ENCODE results near the gene SLCO2B1. TPM values are rescaled to one million over a fixed set of nuclear protein-coding genes. Genes with fewer than 3 reads are reported as not detected.
A peak's percentile ranks its signal among the peaks of the same experiment; 100 is the strongest.

The SLCO2B1 gene
- total and polyA plus RNA-seq, 2 of the 8 experiments (the other 6 are each of a cell fraction or from before 2014, with no cell fraction given) = 0.03 TPM; not detected in 1

GRCh38 chr11:75246006-75246670 is 95.2 kb downstream of the SLCO2B1 start:
- Histone ChIP-seq H2AK5ac (ENCODE audit: low read depth, low read length) (no peak overlapping the region), H3K27me3 (replicated peaks in 1 of 4; ENCODE audit: control insufficient read depth in 3 of 4, extremely low read depth in 1 of 4, insufficient read depth in 3 of 4, low read length in 3 of 4) (peaks cover 18 to 35% (median 27%) of the 10 kb centered on the region in 4 experiments), H3K4ac (replicated peaks; ENCODE audit: insufficient read length, low read depth, low read length) (no peak overlapping the region), H3K79me1 (ENCODE audit: low read depth, low read length) (no peaks in the 10 kb centered on the region), H4K8ac (ENCODE audit: extremely low read depth, insufficient read depth, low read length) (no peak overlapping the region), H3K4me2 (ENCODE audit: insufficient read depth in 1 of 2, low read depth in 2 of 2, low read length in 2 of 2) (no peak overlapping the region), H4K91ac (replicated peaks; ENCODE audit: insufficient read length, low read length) (no peak overlapping the region), H3K14ac (ENCODE audit: insufficient read length) (no peak overlapping the region), H3K9me3 (ENCODE audit: insufficient read depth in 2 of 2, low read depth in 1 of 2, low read length in 1 of 2) (no peaks in the 10 kb centered on the region), H4K20me1 (replicated peaks in 1 of 2; ENCODE audit: control insufficient read depth in 1 of 2, insufficient read depth in 2 of 2, low read length in 2 of 2) (peaks cover 0 to 3% of the 10 kb centered on the region in 2 experiments), H3K4me1 (replicated peaks in 1 of 4; ENCODE audit: control insufficient read depth in 3 of 4, insufficient read depth in 4 of 4, low read length in 3 of 4) (peaks cover 0 to 1% (median 0%) of the 10 kb centered on the region in 4 experiments; a peak in 2 of 7 replicates), H3K56ac (replicated peaks; ENCODE audit: insufficient read length, low read depth, low read length) (no peak overlapping the region), H3K23ac (ENCODE audit: insufficient read length) (no peak overlapping the region), H3K79me2 (ENCODE audit: control insufficient read depth in 1 of 2, insufficient read depth in 2 of 2, low read length in 2 of 2) (no peaks in the 10 kb centered on the region), H2AFZ (ENCODE audit: low read length) (no peak overlapping the region), H4K5ac (ENCODE audit: insufficient read length, low read depth, low read length) (no peak overlapping the region), H2BK12ac (ENCODE audit: low read depth, low read length) (no peak overlapping the region), H3K27ac (ENCODE audit: low read depth, low read length) (no peak overlapping the region), H3K36me3 (ENCODE audit: control insufficient read depth in 2 of 4, insufficient read depth in 4 of 4, low read length in 3 of 4) (no peaks in the 10 kb centered on the region), H2BK5ac (ENCODE audit: low read depth, low read length) (no peak overlapping the region), H3K4me3 (ENCODE audit: extremely low read depth in 1 of 4, insufficient read depth in 2 of 4, low read depth in 3 of 4, low read length in 4 of 4) (no peak overlapping the region), H3K23me2 (ENCODE audit: low read depth, low read length) (peaks cover 5% of the 10 kb centered on the region; the same call in 1 of the 2 replicates), H2BK120ac (replicated peaks; ENCODE audit: low read depth, low read length) (no peak overlapping the region), H3K18ac (ENCODE audit: extremely low read depth, low read length) (no peak overlapping the region), H2BK20ac (ENCODE audit: low read length) (no peak overlapping the region), H2BK15ac (ENCODE audit: low read length) (no peak overlapping the region), H3K9ac (replicated peaks in 1 of 4; ENCODE audit: extremely low read depth in 1 of 4, low read depth in 3 of 4, low read length in 3 of 4) (peak overlapping the region in 1 of 4 experiments; percentile 17; a peak in 1 of 7 replicates)
- ChIA-PET POLR2A (ENCODE audit: partially characterized antibody) (interaction anchor here (1.6 kb wide), 1 partner anchor 154 kb away, joined by 3 read pairs; no protein-coding TSS in a partner anchor), CTCF (ENCODE audit: partially characterized antibody) (interaction anchor here (1.6 to 34.9 kb wide), 6 partner anchors 11 to 187 kb away, joined by 4 to 952 read pairs (median 54); partner anchors contain the start of genes KLHL35, SLCO2B1 and TPBGL)
- no peak for FAIRE-seq
- 89% methylated on average over 7 of the region's 7 CpGs; no CpG with 5 or more reads in 1 of the 2 experiments for WGBS, 2 experiments (ENCODE audit: extremely low coverage in 1 of 2, insufficient coverage in 1 of 2, insufficient read length in 1 of 2, insufficient replicate concordance in 2 of 2, low coverage in 1 of 2, low lambda C conversion rate in 2 of 2, missing lambda C conversion rate in 1 of 2)
- no peak for DNase-seq (ENCODE audit: low read depth in 1 of 2, low spot score in 2 of 2)
- no peak for TF ChIP-seq CTCF (IDR thresholded peaks at IDR 0.05; ENCODE audit: control extremely low read depth in 1 of 3, insufficient read depth in 1 of 3, low read depth in 1 of 3, low read length in 3 of 3)
- TF ChIP-seq MAFK (IDR thresholded peaks at IDR 0.05; ENCODE audit: low read depth, low read length) = no peak
- no peak for TF ChIP-seq RBBP5 (IDR thresholded peaks at IDR 0.05; ENCODE audit: borderline replicate concordance, low read depth, low read length)
- TF ChIP-seq POU5F1 (IDR thresholded peaks at IDR 0.05; ENCODE audit: low read depth, low read length) = no peak

Measured in H1 (cell line).